Measurements from ENCODE around the gene CMPK1.

CMPK1 gene

GRCh38 chr1:47424336-47424982 is 90.9 kb downstream of the CMPK1 start:
- DNase-seq (ENCODE audit: low read depth in 2 of 2) = no peak
